ENCODE results near the gene LYSMD3. TPM values are rescaled to one million over a fixed set of nuclear protein-coding genes. Genes with fewer than 3 reads are reported as not detected.

The LYSMD3 gene
- total and polyA plus RNA-seq, 9 of the 15 experiments (the other 6 are each of a cell fraction or from before 2014, with no cell fraction given): 9.5 to 42.3 (median 20.7) TPM

DNA sequence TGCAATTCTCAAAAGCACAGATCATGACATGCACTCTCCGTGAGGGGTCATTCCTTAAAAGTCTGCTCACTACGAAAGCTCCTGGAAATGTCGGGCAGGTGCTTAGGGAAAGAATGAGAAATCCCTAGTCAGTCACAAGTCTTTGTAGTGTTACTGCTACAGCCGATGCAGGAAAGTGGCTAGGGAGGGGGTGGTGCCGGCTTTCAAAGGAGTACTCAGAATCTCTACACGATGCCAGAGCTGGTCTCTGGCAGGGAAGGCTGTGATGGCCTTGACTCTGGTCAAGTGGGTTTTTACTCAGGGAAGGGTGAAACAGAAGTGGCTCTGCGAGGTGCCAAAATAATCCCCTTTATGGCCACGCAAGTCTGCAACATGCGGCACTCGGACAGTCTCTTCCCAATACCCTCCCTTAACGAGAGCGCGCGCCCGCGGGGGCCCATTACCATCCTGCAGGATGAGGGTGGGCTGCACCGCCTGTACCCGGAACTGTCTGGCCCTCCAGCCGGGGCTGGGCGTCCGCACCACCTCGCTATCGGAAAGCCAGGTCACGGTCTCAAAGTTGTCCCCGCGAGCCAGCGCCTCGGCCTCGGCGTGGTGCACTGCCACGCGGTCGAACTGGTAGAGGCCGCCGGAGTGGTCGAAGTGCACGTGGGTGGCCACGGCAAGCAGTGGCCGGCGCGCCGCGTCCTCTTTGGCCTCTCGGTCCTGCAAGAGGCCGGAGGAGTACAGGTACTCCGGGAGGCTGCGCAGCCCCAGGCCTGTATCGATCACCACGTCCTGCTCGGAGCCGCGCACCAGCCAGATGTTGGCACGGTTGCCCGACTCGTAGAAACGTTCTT, 55.8 kb downstream of the LYSMD3 start (continued):
- TF ChIP-seq GTF2A2 (tag; IDR thresholded peaks at IDR 0.05) (no peak), HNRNPL (IDR thresholded peaks at IDR 0.05; ENCODE audit: low read depth, low read length) (0 out of 2 replicates have a peak, but pooled peaks have one; percentile 12), ZNF589 (CRISPR knock-in tag; IDR thresholded peaks at IDR 0.05; ENCODE audit: low read depth) (peak; percentile 58; the same call in 1 of the 2 replicates), FOSL1 (tag; conservative IDR thresholded peaks at IDR 0.05) (no peak), KLF13 (tag; IDR thresholded peaks at IDR 0.05; ENCODE audit: borderline replicate concordance, low read depth) (no peak), SIX5 (IDR thresholded peaks at IDR 0.05; ENCODE audit: borderline replicate concordance in 1 of 2, insufficient read depth in 1 of 2, low read depth in 1 of 2, low read length in 2 of 2) (no peak), CCNT2 (IDR thresholded peaks at IDR 0.05; ENCODE audit: borderline replicate concordance, extremely low read depth, insufficient read length, low read depth, low read length) (peak; percentile 26), ZNF311 (CRISPR knock-in tag; IDR thresholded peaks at IDR 0.05) (0 out of 2 replicates have a peak, but pooled peaks have one; percentile 49), POLR3A (IDR thresholded peaks at IDR 0.05; ENCODE audit: borderline replicate concordance, extremely low read depth, insufficient read depth, insufficient read length) (no peak), SMARCC2 (IDR thresholded peaks at IDR 0.05; ENCODE audit: low read depth) (no peak), ETV1 (tag; conservative IDR thresholded peaks at IDR 0.05; ENCODE audit: low read depth) (no peak), ZNF408 (CRISPR knock-in tag; IDR thresholded peaks at IDR 0.05; ENCODE audit: low read depth) (no peak), FUS (optimal IDR thresholded peaks at IDR 0.05; ENCODE audit: low read depth, low read length) (no peak), NFE2 (IDR thresholded peaks at IDR 0.05; ENCODE audit: low read depth) (no peak), MYC (IDR thresholded peaks at IDR 0.05; ENCODE audit: low read depth, low read length) (peak; percentile 89), MYC (CRISPR knock-in tag; IDR thresholded peaks at IDR 0.05; ENCODE audit: borderline replicate concordance, low read depth) (peak; percentile 88), NR4A1 (CRISPR knock-in tag; IDR thresholded peaks at IDR 0.05) (0 out of 2 replicates have a peak, but pooled peaks have one; percentile 12), NR4A1 (tag; IDR thresholded peaks at IDR 0.05) (0 out of 2 replicates have a peak, but pooled peaks have one; percentile 14), RBBP5 (IDR thresholded peaks at IDR 0.05; ENCODE audit: borderline replicate concordance, insufficient read depth, low read length, poor library complexity, severe bottlenecking) (no peak)
- TF ChIP-seq, protein P1, sequence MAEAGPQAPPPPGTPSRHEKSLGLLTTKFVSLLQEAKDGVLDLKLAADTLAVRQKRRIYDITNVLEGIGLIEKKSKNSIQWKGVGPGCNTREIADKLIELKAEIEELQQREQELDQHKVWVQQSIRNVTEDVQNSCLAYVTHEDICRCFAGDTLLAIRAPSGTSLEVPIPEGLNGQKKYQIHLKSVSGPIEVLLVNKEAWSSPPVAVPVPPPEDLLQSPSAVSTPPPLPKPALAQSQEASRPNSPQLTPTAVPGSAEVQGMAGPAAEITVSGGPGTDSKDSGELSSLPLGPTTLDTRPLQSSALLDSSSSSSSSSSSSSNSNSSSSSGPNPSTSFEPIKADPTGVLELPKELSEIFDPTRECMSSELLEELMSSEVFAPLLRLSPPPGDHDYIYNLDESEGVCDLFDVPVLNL (CRISPR knock-in tag; IDR thresholded peaks at IDR 0.05; ENCODE audit: low read depth): 0 out of 2 replicates have a peak, but pooled peaks have one; percentile 26
- TF ChIP-seq, protein P2, sequence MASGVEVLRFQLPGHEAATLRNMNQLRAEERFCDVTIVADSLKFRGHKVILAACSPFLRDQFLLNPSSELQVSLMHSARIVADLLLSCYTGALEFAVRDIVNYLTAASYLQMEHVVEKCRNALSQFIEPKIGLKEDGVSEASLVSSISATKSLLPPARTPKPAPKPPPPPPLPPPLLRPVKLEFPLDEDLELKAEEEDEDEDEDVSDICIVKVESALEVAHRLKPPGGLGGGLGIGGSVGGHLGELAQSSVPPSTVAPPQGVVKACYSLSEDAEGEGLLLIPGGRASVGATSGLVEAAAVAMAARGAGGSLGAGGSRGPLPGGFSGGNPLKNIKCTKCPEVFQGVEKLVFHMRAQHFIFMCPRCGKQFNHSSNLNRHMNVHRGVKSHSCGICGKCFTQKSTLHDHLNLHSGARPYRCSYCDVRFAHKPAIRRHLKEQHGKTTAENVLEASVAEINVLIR (CRISPR knock-in tag; IDR thresholded peaks at IDR 0.05): no peak
- TF ChIP-seq, protein P3, sequence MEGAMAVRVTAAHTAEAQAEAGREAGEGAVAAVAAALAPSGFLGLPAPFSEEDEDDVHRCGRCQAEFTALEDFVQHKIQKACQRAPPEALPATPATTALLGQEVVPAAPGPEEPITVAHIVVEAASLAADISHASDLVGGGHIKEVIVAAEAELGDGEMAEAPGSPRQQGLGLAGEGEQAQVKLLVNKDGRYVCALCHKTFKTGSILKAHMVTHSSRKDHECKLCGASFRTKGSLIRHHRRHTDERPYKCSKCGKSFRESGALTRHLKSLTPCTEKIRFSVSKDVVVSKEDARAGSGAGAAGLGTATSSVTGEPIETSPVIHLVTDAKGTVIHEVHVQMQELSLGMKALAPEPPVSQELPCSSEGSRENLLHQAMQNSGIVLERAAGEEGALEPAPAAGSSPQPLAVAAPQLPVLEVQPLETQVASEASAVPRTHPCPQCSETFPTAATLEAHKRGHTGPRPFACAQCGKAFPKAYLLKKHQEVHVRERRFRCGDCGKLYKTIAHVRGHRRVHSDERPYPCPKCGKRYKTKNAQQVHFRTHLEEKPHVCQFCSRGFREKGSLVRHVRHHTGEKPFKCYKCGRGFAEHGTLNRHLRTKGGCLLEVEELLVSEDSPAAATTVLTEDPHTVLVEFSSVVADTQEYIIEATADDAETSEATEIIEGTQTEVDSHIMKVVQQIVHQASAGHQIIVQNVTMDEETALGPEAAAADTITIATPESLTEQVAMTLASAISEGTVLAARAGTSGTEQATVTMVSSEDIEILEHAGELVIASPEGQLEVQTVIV (CRISPR knock-in tag; IDR thresholded peaks at IDR 0.05; ENCODE audit: borderline replicate concordance): no peak

Measured in K562 (cell line).